Lung (tissue), 12 donors: Measurements from ENCODE around the gene CBX7. TPM values are rescaled to one million over a fixed set of nuclear protein-coding genes. Genes with fewer than 3 reads are reported as not detected.

Source experiments
- ATAC-seq: fragments of 200-7000 bp; cut with Tn5 transposase; one replicate; pipeline ENCODE4 v1.9.1; 2020; ENCODE audit warnings: moderate number of reproducible peaks; ENCODE audit not compliant: insufficient read depth, low FRiP score
- DNase-seq, 3 donors: peaks; one replicate each; pipeline ENCODE4 v3.0.0-alpha.2; 2013 to 2017
- H3K27ac ChIP-seq, 2 donors: one replicate each; pipeline ENCODE4 v1.5.1; 2013; ENCODE audit warnings: mild to moderate bottlenecking in 2 of 2, moderate library complexity in 2 of 2, control low read depth in 1 of 2, inconsistent platforms in 1 of 2, low read depth in 1 of 2, low read length in 1 of 2
- H3K27me3 ChIP-seq, 3 donors: one replicate each; pipeline ENCODE4 v1.5.1; 2013; ENCODE audit warnings: low read length in 2 of 3; ENCODE audit not compliant: control insufficient read depth in 3 of 3, insufficient read depth in 3 of 3
- H3K36me3 ChIP-seq, 4 donors: one replicate each; pipeline ENCODE4 v1.5.1; 2013; ENCODE audit warnings: low read length in 4 of 4, mild to moderate bottlenecking in 1 of 4, moderate library complexity in 1 of 4; ENCODE audit not compliant: control insufficient read depth in 4 of 4, insufficient read depth in 4 of 4
- H3K4me1 ChIP-seq, 5 donors: one replicate each; pipeline ENCODE4 v1.5.1; 2013; ENCODE audit warnings: low read length in 5 of 5, mild to moderate bottlenecking in 2 of 5, moderate library complexity in 1 of 5; ENCODE audit not compliant: control insufficient read depth in 5 of 5, insufficient read depth in 5 of 5
- H3K4me3 ChIP-seq: one replicate; pipeline ENCODE4 v1.5.1; 2013; ENCODE audit warnings: mild to moderate bottlenecking, control low read depth, moderate library complexity
- H3K9ac ChIP-seq, 2 donors: one replicate each; pipeline ENCODE4 v1.5.1; 2013; ENCODE audit warnings: low read length in 2 of 2, control low read depth in 1 of 2; ENCODE audit not compliant: insufficient read depth in 1 of 2
- H3K9me3 ChIP-seq, 4 donors: one replicate each; pipeline ENCODE4 v1.5.1; 2013; ENCODE audit warnings: low read length in 3 of 4, mild to moderate bottlenecking in 1 of 4, moderate library complexity in 1 of 4; ENCODE audit not compliant: control insufficient read depth in 4 of 4, insufficient read depth in 3 of 4
- CTCF ChIP-seq: IDR thresholded peaks from 2 replicates; pipeline ENCODE4 v1.5.1; 2012; ENCODE audit warnings: mild to moderate bottlenecking; ENCODE audit errors: control extremely low read depth, extremely low read depth
- WGBS, 2 donors: extraction: QIAGEN DNeasy Blood & Tissue Kit; methylation state at CpG; one replicate each; pipeline ENCODE4 v1.1.7; 2013; 5-methylcytosine and 5-hydroxymethylcytosine counted together
- polyA plus RNA-seq, 2 donors: library from polyadenylated mRNA; stranded (reverse); fragments of 200-250 nt; gene quantifications; one replicate each; pipeline ENCODE4 v1.2.1, GENCODE V29; 2013
- total RNA-seq, 2 donors: library from RNA; depleted of rRNA in 1 of 2; stranded (reverse); fragments of >200 nt in 1 of 2; gene quantifications; one replicate each; pipeline ENCODE4 v1.2.1, GENCODE V29; 2014 to 2021
- donor health status: control.
- donor health status: control.
- donor health status: Bipolar disorder and iron deficiency.
- donor health status: healthy.
- donor health status: DM: yes; HTN: yes; CAD: no.

Gene CBX7
- total and polyA plus RNA-seq, 4 donors = 18.1 to 27.8 (median 20.9) TPM

GRCh38 chr22:39129081-39129480 is 23.4 kb downstream of the CBX7 start:
- peaks cover 0 to 8% (median 0%) of the 10 kb centered on the region in 5 donors for H3K4me1 ChIP-seq
- no peaks in the 10 kb centered on the region for H3K27me3 ChIP-seq
- ATAC-seq (no peak), DNase-seq (no peak)
- H3K4me3 ChIP-seq = no peak overlapping the region
- no peak overlapping the region for H3K27ac ChIP-seq
- peaks cover 0 to 4% (median 0%) of the 10 kb centered on the region in 4 donors for H3K9me3 ChIP-seq
- peaks cover 0 to 18% (median 0%) of the 10 kb centered on the region in 4 donors for H3K36me3 ChIP-seq
- TF ChIP-seq CTCF = no peak
- 86 to 95% methylated on average over 4 of the region's 4 CpGs for WGBS, 2 donors
- H3K9ac ChIP-seq = no peak overlapping the region

GRCh38 chr22:39128508-39128907 is 24.0 kb downstream of the CBX7 start:
- DNase-seq (no peak), ATAC-seq (no peak)
- Histone ChIP-seq H3K4me3 (no peak overlapping the region), H3K9ac (no peak overlapping the region), H3K4me1 (peaks cover 0 to 8% (median 0%) of the 10 kb centered on the region in 5 donors), H3K9me3 (peaks cover 0 to 4% (median 0%) of the 10 kb centered on the region in 4 donors), H3K27ac (no peak overlapping the region), H3K27me3 (peaks cover 0 to 2% (median 0%) of the 10 kb centered on the region in 3 donors), H3K36me3 (peaks cover 0 to 14% (median 0%) of the 10 kb centered on the region in 4 donors)
- TF ChIP-seq CTCF = no peak
- 93 to 96% methylated on average over 6 of the region's 6 CpGs for WGBS, 2 donors

GRCh38 chr22:39125622-39126021 is 26.9 kb downstream of the CBX7 start:
- peaks cover 0 to 3% (median 0%) of the 10 kb centered on the region in 3 donors for H3K27me3 ChIP-seq
- no peaks in the 10 kb centered on the region for H3K4me1 ChIP-seq
- WGBS, 2 donors = 75 to 91% methylated on average over 5 of the region's 5 CpGs
- H3K4me3 ChIP-seq = no peak overlapping the region
- ATAC-seq = no peak
- no peak overlapping the region for H3K27ac ChIP-seq
- peaks cover 0 to 2% (median 0%) of the 10 kb centered on the region in 4 donors for H3K36me3 ChIP-seq
- no peak for TF ChIP-seq CTCF
- no peak for DNase-seq
- H3K9me3 ChIP-seq = peaks cover 0 to 4% (median 0%) of the 10 kb centered on the region in 4 donors
- no peak overlapping the region for H3K9ac ChIP-seq
